Stimulated activated CD8-positive, alpha-beta memory T cell treated with anti-CD3 and anti-CD28 coated beads, Interleukin-15, amount 100 ng/mL, for 24 hours (primary cell): ENCODE results near the gene CC2D2B.
"Not testable (repeated sequence)": the region's sequence is repeated elsewhere in the genome, so short reads cannot be mapped to it uniquely, and the experiment has no call there.

ENCODE experiments used
- DNase-seq: peaks from one replicate; pipeline ENCODE4 v3.0.0-alpha.2; 2020; ENCODE audit warnings: low read depth

Gene CC2D2B

GRCh38 chr10:95905897-95906580 lies 1.7 kb upstream of the CC2D2B start:
- DNase-seq = not testable (repeated sequence)

- no peak for DNase-seq
These were observed 909 bp upstream of the CC2D2B start for GRCh38 chr10:95906677-95907455.

DNA sequence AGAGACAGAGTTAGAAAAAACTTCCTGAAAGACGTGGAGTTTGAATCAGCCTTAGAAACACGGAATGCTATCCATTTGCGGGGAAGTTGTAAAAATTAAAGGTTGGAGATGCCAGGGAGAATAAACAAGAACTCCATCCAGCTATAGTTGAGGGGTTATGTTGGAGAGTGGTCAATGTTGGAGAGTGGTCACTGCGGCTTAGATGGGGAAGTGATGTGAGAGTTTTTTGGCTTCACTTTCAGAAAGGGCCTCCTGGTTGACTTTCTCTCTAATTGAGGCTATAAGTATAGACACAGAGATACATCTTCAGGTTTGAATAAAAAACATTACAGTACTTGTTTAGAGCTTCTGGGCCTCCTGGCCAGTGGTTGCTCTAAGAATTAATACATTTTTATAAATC lies 675 bp downstream of the CC2D2B start:
- DNase-seq = no peak

DNA sequence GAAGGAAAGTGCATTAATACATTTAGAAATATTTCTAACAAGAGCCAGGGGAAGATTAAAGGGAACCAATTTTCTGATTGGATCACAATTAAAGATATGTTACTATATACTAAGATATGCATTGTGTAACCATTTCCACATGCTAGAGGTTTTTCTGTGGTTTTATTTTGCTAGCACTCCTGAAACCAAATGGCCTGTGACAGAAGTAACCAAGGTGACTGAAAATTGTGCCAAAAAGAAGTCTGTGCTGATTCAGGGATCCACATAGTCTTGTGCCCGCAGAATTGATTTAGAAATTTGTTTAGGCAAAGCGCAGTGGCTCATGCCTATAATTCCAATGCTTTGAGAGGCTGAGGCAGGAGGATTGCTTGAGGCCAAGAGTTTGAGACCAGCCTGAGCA lies 1.8 kb downstream of the CC2D2B start:
- DNase-seq = no peak

DNA sequence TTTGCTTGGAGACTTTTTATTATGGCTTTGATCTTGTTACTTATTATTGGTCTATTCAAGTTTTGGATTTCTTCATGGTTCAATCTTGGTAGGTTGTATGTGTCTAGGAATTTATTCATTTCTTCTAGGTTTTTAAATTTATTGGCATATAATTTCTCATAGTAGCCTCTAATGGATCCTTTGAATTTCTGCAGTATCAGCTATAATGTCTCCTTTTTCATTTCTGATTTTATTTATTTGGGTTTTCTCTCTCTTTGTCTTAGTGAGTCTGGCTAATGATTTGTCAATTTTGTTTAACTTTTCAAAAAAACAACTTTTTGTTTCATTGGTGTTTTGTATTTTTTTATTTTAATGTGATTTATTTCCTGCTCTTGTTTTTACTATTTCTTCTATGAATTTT lies 8.3 kb downstream of the CC2D2B start:
- not testable (repeated sequence) for DNase-seq

- DNase-seq = no peak
These were observed 13.1 kb downstream of the CC2D2B start for GRCh38 chr10:95920798-95921426.

- no peak for DNase-seq
These were observed 17.3 kb downstream of the CC2D2B start for GRCh38 chr10:95925033-95925432.

DNA sequence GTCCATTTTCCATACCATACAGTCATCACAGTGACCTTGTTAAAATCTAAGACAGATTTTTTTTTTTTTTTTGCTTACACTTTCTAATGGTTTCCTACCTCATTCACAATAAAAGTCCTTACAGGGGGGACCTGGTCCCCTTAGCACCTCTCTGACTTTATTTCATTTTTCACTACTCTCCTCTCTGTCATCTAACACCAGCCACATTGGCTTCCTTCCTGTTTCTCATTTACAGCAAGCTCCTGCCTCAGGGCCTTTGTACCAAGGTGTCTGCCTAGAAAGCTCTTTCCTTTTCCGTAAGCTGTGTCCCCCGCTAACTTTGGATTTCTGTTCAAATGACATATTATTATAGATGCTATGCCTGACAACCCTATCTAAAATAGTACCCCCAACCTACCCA lies 27.7 kb downstream of the CC2D2B start:
- no peak for DNase-seq

DNA sequence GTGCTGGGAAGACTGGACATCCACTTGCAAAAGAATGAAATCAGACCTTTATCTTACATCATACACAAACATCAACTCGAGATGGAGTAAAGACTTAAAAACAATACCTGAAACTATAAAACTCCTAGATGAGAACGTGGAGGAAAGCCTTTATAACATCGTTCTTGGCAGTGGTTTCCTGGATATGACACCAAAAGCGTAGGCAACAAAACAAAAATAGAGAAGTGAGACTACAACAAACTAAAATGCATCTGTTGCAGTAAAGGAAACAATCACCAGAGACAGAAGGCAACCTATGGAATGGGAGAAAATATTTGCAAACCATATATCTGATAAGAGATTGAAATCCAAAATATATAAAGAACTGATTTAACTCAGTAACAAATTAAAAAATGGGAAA lies 33.3 kb downstream of the CC2D2B start:
- DNase-seq = no peak

GRCh38 chr10:95963202-95963990 lies 55.6 kb downstream of the CC2D2B start:
- no peak for DNase-seq

- no peak for DNase-seq
These were observed 56.2 kb downstream of the CC2D2B start for GRCh38 chr10:95963991-95964389.

GRCh38 chr10:95964756-95965155 lies 57.0 kb downstream of the CC2D2B start:
- no peak for DNase-seq

GRCh38 chr10:95976362-95977229 lies 68.8 kb downstream of the CC2D2B start:
- no peak for DNase-seq

DNA sequence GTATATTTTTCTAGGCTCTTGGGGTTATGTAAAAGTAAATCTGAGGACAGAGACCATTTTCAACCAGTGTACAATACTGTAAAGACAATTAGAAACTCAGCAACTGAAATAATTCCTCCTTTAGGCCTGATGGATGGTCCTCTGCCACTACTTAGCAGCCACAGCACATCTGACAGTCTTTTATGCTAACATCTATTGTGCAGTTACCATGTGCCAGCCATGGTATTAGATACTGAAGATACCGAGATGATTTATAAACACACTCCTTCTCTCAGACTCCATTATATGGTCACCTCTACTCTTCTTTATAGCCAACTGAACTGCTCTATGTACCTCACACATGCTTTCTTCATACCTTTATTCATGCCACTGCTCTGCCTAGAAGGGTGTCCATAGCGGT lies 74.4 kb downstream of the CC2D2B start:
- DNase-seq = no peak

DNA sequence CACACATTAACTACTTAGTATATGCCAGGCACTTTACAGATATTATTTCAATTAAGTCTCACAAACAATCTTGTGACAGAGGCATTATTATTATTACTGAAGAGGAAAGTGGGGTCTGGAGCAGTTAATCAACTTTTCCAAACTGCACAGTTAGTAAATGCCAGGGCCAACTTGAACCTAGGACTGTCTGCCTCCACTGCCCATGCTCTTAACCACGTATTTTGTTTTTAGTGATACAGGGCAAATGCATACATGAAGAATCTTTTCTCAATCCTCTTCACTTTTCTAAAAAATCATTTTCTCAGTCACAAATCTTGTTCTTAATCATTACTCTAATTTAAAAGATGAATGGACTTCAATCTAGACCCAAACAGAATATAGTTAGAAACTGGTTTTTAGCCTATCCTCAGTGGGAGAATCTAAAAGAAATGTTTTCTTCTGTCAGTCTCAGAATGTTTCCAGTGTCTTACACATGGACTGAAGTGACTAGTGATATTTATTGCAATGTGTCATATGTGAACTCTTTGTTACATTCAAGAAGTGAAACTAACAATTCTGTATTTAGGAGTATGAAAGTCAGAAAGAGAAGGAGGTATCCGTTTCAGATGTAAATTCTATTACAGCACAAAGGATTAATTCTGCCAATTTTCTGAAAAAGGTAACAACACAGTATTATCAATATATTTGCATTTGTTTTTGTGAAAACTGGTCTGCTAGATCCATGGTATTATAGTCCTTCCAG lies 80.1 kb downstream of the CC2D2B start:
- DNase-seq = no peak

GRCh38 chr10:95988702-95989101 lies 80.9 kb downstream of the CC2D2B start:
- DNase-seq = no peak

DNA sequence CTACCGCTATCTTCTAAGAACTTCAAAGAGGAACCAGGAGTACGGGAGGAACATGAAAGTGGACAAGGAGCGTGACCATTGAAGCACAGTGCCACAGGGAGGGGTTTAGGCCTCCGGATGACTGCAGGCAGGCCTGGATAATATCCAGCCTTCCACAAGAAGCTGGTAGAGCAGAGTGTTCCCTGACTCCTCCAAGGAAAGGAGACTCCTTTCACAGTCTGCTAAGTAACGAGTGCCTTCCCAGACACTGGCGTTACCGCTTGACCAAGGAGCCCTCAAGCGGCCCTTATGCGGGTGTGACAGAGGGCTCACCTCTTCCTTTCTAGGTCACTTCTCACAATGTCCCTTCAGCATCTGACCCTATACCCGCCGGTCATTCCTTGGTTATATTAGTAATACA lies 86.6 kb downstream of the CC2D2B start:
- not testable (repeated sequence) for DNase-seq

DNA sequence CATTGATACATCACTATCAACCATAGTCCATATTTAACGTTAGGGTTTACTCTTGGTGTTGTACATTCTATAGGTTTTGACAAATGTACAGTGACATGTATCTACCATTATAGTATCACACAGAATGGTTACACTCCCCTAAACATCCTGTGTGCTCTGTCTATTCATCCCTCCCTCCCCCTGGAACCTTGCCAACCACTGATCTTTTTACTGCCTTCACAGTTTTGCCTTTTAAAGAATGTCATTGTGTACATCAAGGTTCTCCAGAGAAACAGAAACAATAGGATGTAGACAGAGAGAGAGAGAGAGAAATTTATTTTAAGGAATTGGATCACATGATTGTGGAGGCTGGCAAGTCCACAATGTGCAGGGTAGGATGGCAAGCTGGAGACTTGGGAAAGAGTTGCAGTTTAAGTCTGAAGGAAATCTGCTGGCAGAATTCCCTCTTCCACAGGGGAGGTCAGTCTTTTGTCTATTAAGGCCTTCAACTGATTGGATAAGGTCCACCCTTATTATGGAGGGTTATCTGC lies 90.5 kb downstream of the CC2D2B start:
- DNase-seq = no peak

DNA sequence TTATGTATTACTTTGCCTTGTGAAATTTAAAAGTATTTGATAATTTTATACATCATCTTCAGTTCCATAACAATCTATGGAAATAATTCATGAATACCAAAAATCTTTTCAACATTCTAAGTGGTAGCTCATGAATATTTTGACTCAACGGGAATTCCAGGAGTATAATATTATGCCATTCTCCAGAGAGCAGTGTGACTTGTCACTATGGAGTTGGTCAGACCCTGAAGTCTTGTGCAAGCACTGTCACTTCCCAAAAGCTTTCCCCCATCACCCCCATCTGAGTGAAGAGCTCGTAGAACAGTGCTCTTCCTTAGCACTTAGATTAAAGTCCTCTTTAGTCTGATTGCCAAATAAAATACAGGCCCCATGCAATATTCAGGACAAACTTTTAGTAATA lies 106.2 kb downstream of the CC2D2B start:
- no peak for DNase-seq

DNA sequence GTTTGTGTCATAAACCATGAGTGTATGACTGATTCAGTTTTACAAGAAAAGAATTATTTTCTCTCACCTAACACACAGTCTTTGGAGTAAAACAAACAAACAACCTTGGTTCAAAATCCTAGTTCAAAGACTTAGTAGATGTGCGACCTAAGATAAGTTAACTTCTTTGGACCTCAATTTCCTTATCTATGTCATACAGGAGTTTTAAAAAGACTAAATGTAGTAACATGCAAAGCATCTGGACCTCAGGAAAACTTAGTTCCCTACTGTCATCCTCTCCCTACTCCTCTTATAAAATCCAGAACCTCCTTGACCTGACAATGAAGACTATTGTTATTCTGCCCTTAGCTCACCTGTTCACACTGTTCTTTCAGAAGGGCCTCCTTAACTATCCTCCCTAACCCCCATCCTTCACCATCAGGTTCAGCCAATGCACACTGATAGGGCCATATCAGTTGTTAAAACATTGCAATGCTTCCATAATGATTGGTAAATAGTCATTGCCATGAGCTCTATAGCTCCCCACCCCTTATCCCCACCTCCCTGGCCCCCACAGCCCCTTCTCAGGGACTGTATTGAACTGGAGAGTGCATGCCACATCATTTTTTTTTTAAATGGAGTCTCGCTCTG lies 106.8 kb downstream of the CC2D2B start:
- no peak for DNase-seq
